ENCODE measurements around the gene PREP.

GRCh38 chr6:105278035-105278434, 124.8 kb downstream of the PREP start:
- TF ChIP-seq CTCF (IDR thresholded peaks at IDR 0.05; ENCODE audit: control extremely low read depth in 1 of 3, insufficient read depth in 1 of 3, low read depth in 1 of 3, low read length in 3 of 3), result no peak
- TF ChIP-seq POLR2A (IDR thresholded peaks at IDR 0.05; ENCODE audit: control extremely low read depth in 1 of 2, low read depth in 2 of 2, low read length in 2 of 2), result no peak
- TF ChIP-seq NRF1 (IDR thresholded peaks at IDR 0.05; ENCODE audit: low read depth, low read length), result no peak
- no peak for TF ChIP-seq POLR2AphosphoS5 (IDR thresholded peaks at IDR 0.05; ENCODE audit: low read depth, low read length)
- TF ChIP-seq USF2 (IDR thresholded peaks at IDR 0.05; ENCODE audit: low read length), result no peak
- TF ChIP-seq RBBP5 (IDR thresholded peaks at IDR 0.05; ENCODE audit: borderline replicate concordance, low read depth, low read length), result no peak
- TF ChIP-seq SP2 (IDR thresholded peaks at IDR 0.05; ENCODE audit: low read length), result no peak
- TF ChIP-seq CREB1 (IDR thresholded peaks at IDR 0.05), result no peak
- no peak for TF ChIP-seq MAX (IDR thresholded peaks at IDR 0.05)
- no peak for TF ChIP-seq POU5F1 (IDR thresholded peaks at IDR 0.05; ENCODE audit: low read depth, low read length)
- no peak for TF ChIP-seq EZH2 (IDR thresholded peaks at IDR 0.05; ENCODE audit: low read depth, low read length, severe bottlenecking)
- no peak for TF ChIP-seq GTF2F1 (IDR thresholded peaks at IDR 0.05; ENCODE audit: borderline replicate concordance, low read depth, low read length)
- no peak for TF ChIP-seq SP1 (IDR thresholded peaks at IDR 0.05; ENCODE audit: low read depth, low read length)
- no peak for TF ChIP-seq JUN (IDR thresholded peaks at IDR 0.05; ENCODE audit: low read depth, low read length)

Measured in H1 (cell line).